B cell (primary cell): ENCODE results near the gene TRAP1. TPM values are rescaled to one million over a fixed set of nuclear protein-coding genes. Genes with fewer than 3 reads are reported as not detected.
A peak's percentile ranks its signal among the peaks of the same experiment; 100 is the strongest.

Experiments
- ATAC-seq: fragments of 200-7000 bp; cut with Tn5 transposase; one replicate; pipeline ENCODE4 v1.10.0; 2021; ENCODE audit warnings: low read depth, mild to moderate bottlenecking, moderate number of reproducible peaks, moderate library complexity
- CTCF ChIA-PET: fragments of 350-600 bp; sonication (Branson Sonifier 250); formaldehyde crosslinking; loops from one replicate; lab custom pipeline; 2021; ENCODE audit warnings: antibody characterized with exemption, inconsistent platforms; lab: Charles Lee
- POLR2A ChIA-PET: fragments of 350-600 bp; sonication (Branson Sonifier 250); formaldehyde crosslinking; loops from one replicate; lab custom pipeline; 2021; ENCODE audit warnings: antibody characterized with exemption; lab: Charles Lee
- DNase-seq: peaks from one replicate; pipeline ENCODE4 v3.0.0; 2013
- H2AFZ ChIP-seq: 2 replicates; pipeline ENCODE4 v1.6.1; 2012; ENCODE audit warnings: mild to moderate bottlenecking, low read depth, low read length; ENCODE audit not compliant: insufficient read depth, poor library complexity, severe bottlenecking
- H3K27ac ChIP-seq, 2 donors: 1 replicate in 1 of 2; 2 replicates in 1 of 2; pipeline ENCODE4 v1.5.1; 2012 to 2013; ENCODE audit warnings: low read length in 2 of 2, mild to moderate bottlenecking in 2 of 2, moderate library complexity in 1 of 2
- H3K27me3 ChIP-seq, 4 experiments: fragments of 200-600 bp in 1 of 4; sonication (generic) in 1 of 4; replicated peaks in 1 of 4; 1 replicate in 2 of 4; 2 replicates in 2 of 4; pipeline versions ENCODE4 v1.6.1 to v1.7.0; 2013 to 2016; ENCODE audit warnings: low read length in 3 of 4, mild to moderate bottlenecking in 2 of 4, mixed read lengths in 1 of 4, moderate library complexity in 1 of 4; ENCODE audit not compliant: insufficient read depth in 4 of 4, control insufficient read depth in 3 of 4; ENCODE audit errors: control extremely low read depth in 1 of 4
- H3K36me3 ChIP-seq, 2 experiments: replicated peaks in 1 of 2; 1 replicate in 1 of 2; 2 replicates in 1 of 2; pipeline versions ENCODE4 v1.6.1 to v1.7.1; 2013; ENCODE audit warnings: low read length in 1 of 2; ENCODE audit not compliant: insufficient read depth in 2 of 2, control insufficient read depth in 1 of 2; ENCODE audit errors: control extremely low read depth in 1 of 2, extremely low read depth in 1 of 2
- H3K4me1 ChIP-seq, 2 donors: fragments of 200-600 bp in 1 of 2; sonication (generic) in 1 of 2; 1 replicate in 1 of 2; 2 replicates in 1 of 2; pipeline versions ENCODE4 v1.5.1 to v1.6.1; 2013 to 2017; ENCODE audit warnings: low read length in 2 of 2; ENCODE audit not compliant: control insufficient read depth in 2 of 2, insufficient read depth in 2 of 2
- H3K4me2 ChIP-seq: replicated peaks from 2 replicates; pipeline ENCODE3; 2012; ENCODE audit warnings: mild to moderate bottlenecking, low read depth, low read length; ENCODE audit not compliant: poor library complexity, severe bottlenecking
- H3K4me3 ChIP-seq, 5 experiments: fragments of 200-600 bp in 1 of 5; sonication (generic) in 1 of 5; 1 replicate in 3 of 5; 2 replicates in 2 of 5; pipeline versions ENCODE4 v1.5.1 to v1.7.0; 2011 to 2016; ENCODE audit warnings: low read length in 4 of 5, mild to moderate bottlenecking in 4 of 5, low read depth in 2 of 5, control low read depth in 1 of 5, moderate library complexity in 1 of 5; ENCODE audit not compliant: insufficient read depth in 1 of 5; ENCODE audit errors: control extremely low read depth in 1 of 5, extremely low read depth in 1 of 5
- H3K79me2 ChIP-seq: fragments of 200-600 bp; sonication (generic); one replicate; pipeline ENCODE4 v1.6.0; 2016; ENCODE audit warnings: low read length; ENCODE audit not compliant: control insufficient read depth, insufficient read depth
- H3K9ac ChIP-seq: fragments of 200-600 bp; sonication (generic); 2 replicates; pipeline ENCODE4 v1.6.1; 2017; ENCODE audit warnings: mild to moderate bottlenecking, low read length, moderate library complexity
- H3K9me3 ChIP-seq, 3 donors: one replicate each; pipeline versions ENCODE4 v1.6.1 to v1.7.1; 2013; ENCODE audit warnings: low read length in 2 of 3; ENCODE audit not compliant: control insufficient read depth in 2 of 3, insufficient read depth in 1 of 3; ENCODE audit errors: control extremely low read depth in 1 of 3
- H4K20me1 ChIP-seq: 2 replicates; pipeline ENCODE4 v1.6.0; 2012; ENCODE audit warnings: mild to moderate bottlenecking, low read length; ENCODE audit not compliant: insufficient read depth, control insufficient read depth, poor library complexity, severe bottlenecking
- H3K27ac Mint-ChIP-seq: one replicate; pipeline ENCODE4 v1.8.0; 2021; ENCODE audit warnings: mixed read lengths
- H3K27me3 Mint-ChIP-seq: one replicate; pipeline ENCODE4 v1.8.0; 2021; ENCODE audit warnings: mixed read lengths
- H3K4me1 Mint-ChIP-seq: one replicate; pipeline ENCODE4 v1.8.0; 2021; ENCODE audit warnings: mixed read lengths
- H3K4me3 Mint-ChIP-seq: one replicate; pipeline ENCODE4 v1.8.0; 2021; ENCODE audit warnings: mixed read lengths
- H3K9me3 Mint-ChIP-seq: one replicate; pipeline ENCODE4 v1.8.0; 2022; ENCODE audit warnings: mixed read lengths; ENCODE audit not compliant: insufficient read depth
- EZH2 ChIP-seq: IDR thresholded peaks from 2 replicates; pipeline ENCODE4 v1.6.1; 2012; ENCODE audit warnings: borderline replicate concordance, low read depth, mild to moderate bottlenecking, moderate library complexity, low read length; ENCODE audit not compliant: insufficient read depth, poor library complexity, severe bottlenecking
- WGBS: methylation state at CpG from one replicate; pipeline ENCODE4 v1.1.5; 2013; ENCODE audit warnings: missing lambda C conversion rate; ENCODE audit not compliant: insufficient coverage; 5-methylcytosine and 5-hydroxymethylcytosine counted together
- intact Hi-C: fragments of 100-400 bp; cut with micrococcal nuclease; formaldehyde crosslinking; loops from one replicate; pipeline ENCODE4 v1.10.0; 2022
- polyA plus RNA-seq: library from polyadenylated mRNA; depleted of rRNA; stranded (reverse); fragments of >200 nt; gene quantifications from 2 replicates; pipeline ENCODE4 v1.2.3, GENCODE V29; 2012
- total RNA-seq, 2 donors: library from RNA; stranded (reverse); fragments of 120-200 nt in 1 of 2; gene quantifications; 1 replicate in 1 of 2; 2 replicates in 1 of 2; pipeline versions ENCODE4 v1.2.3 to v1.2.4, GENCODE V29; 2013 to 2022
- TF ChIP-seq, protein P1 (sequence below): fragments of 200-600 bp; IDR thresholded peaks from one replicate; pipeline ENCODE4 v1.8.0; 2022; ENCODE audit warnings: antibody characterized with exemption, mild to moderate bottlenecking

TRAP1 gene
- total and polyA plus RNA-seq, 2 donors (not counting 1 experiment from before 2014, with no cell fraction given), result 51.1 to 88.4 TPM

DNA sequence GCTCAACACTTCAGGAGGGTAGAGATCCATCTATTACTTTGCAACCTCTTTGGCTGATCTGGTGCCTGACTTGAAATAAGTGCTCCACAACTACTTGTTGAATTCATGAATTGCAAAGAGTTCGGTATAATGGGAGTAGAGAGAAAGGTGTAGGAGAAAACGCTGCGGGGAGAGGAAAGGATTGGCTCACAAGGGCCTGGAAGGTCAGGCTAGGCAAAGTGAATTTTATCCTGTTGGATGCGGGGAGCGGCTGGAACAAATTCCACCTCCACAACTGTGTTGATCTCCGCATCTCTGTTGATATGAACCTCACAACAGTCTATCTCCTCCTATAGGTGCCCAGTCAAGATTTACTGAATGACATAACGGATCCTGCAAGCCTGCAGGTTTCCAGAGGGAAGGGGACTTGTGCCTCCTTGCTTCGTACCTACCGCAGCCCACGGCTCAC lies 106.6 kb downstream of the TRAP1 start:
- POLR2A ChIA-PET, result no interaction called here
- H3K4me1 Mint-ChIP-seq, result peaks cover 65% of the 10 kb centered on the region
- Histone ChIP-seq H3K27ac (peak overlapping the region in 1 of 2 donors; percentile 88), H3K9ac (peak overlapping the region; percentile 92), H3K4me2 (peak overlapping the region; percentile 88), H3K9me3 (no peaks in the 10 kb centered on the region), H3K4me1 (peaks cover 30 to 38% of the 10 kb centered on the region in 2 donors), H3K79me2 (peaks cover 64% of the 10 kb centered on the region), H3K27me3 (no peaks in the 10 kb centered on the region), H3K36me3 (peaks cover 0 to 3% of the 10 kb centered on the region in 2 experiments), H4K20me1 (peaks cover 20% of the 10 kb centered on the region), H3K4me3 (peak overlapping the region; percentile 50 to 89 (median 84)), H2AFZ (peak overlapping the region; percentile 99)
- ATAC-seq (no peak), DNase-seq (no peak)
- TF ChIP-seq, protein P1, sequence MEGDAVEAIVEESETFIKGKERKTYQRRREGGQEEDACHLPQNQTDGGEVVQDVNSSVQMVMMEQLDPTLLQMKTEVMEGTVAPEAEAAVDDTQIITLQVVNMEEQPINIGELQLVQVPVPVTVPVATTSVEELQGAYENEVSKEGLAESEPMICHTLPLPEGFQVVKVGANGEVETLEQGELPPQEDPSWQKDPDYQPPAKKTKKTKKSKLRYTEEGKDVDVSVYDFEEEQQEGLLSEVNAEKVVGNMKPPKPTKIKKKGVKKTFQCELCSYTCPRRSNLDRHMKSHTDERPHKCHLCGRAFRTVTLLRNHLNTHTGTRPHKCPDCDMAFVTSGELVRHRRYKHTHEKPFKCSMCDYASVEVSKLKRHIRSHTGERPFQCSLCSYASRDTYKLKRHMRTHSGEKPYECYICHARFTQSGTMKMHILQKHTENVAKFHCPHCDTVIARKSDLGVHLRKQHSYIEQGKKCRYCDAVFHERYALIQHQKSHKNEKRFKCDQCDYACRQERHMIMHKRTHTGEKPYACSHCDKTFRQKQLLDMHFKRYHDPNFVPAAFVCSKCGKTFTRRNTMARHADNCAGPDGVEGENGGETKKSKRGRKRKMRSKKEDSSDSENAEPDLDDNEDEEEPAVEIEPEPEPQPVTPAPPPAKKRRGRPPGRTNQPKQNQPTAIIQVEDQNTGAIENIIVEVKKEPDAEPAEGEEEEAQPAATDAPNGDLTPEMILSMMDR, result no peak
- TF ChIP-seq EZH2, result no peak
- peak overlapping the region; percentile 99 for H3K4me3 Mint-ChIP-seq
- CTCF ChIA-PET, result no interaction called here
- WGBS, result 5% methylated on average over 9 of the region's 10 CpGs
- H3K27me3 Mint-ChIP-seq, result no peaks in the 10 kb centered on the region
- intact Hi-C loops, result loop anchor here (1.0 to 5.0 kb wide), 4 partner anchors 16 to 153 kb away; partner anchors contain the start of gene NLRC3
- no peaks in the 10 kb centered on the region for H3K9me3 Mint-ChIP-seq
- peak overlapping the region; percentile 85 for H3K27ac Mint-ChIP-seq

DNA sequence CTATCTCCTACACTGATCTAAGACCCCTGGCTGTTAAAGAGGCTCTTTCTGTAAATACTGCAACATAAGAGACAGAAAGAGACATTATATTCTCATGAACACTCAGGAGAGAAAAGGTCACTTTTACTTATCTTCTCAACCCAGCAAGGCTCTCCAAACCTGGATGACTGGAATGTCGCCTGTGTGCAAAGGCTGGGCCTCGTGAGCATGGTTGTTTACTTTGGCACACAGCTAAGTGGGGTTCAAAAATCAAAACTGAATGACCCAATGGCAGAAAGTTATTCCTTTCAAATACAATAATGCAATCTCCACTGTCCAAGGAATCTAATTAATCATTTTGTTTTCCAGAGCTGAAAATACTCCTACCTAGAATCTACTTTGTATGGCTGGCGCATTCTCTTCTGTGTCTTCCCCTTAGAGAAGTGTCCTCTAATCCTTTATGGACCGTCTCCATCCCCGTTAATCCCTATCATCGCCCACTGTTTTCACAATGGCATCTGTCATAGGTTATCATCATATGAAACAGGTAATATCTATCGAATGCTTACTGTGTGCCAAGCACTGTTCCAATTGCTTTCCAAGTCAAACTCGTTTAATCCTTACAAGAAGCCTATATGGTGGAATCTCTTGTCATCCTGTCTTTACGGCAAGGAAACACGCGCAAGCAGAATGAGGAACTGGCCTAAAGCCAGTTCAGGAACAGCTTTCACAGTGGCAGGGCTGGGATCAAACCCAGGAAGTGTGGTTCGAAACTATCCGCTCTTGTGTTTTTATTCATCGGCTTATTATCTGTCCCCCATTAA lies 107.2 kb downstream of the TRAP1 start:
- H2AFZ ChIP-seq, result peak overlapping the region; percentile 99
- Mint-ChIP-seq H3K27ac (peak overlapping the region; percentile 85), H3K4me3 (peak overlapping the region; percentile 99), H3K27me3 (no peaks in the 10 kb centered on the region), H3K9me3 (no peaks in the 10 kb centered on the region), H3K4me1 (peaks cover 59% of the 10 kb centered on the region)
- intact Hi-C loops, result loop anchor here (2.0 to 5.0 kb wide), 2 partner anchors 17 to 153 kb away; no protein-coding TSS in a partner anchor
- peaks cover 13% of the 10 kb centered on the region for H4K20me1 ChIP-seq
- ChIA-PET POLR2A (no interaction called here), CTCF (no interaction called here)
- no peak overlapping the region for H3K27ac ChIP-seq
- H3K4me1 ChIP-seq, result peaks cover 30 to 38% of the 10 kb centered on the region in 2 donors
- H3K9me3 ChIP-seq, result no peaks in the 10 kb centered on the region
- DNase-seq, result peak; percentile 41
- H3K27me3 ChIP-seq, result no peaks in the 10 kb centered on the region
- H3K4me2 ChIP-seq, result peak overlapping the region; percentile 88
- peaks cover 57% of the 10 kb centered on the region for H3K79me2 ChIP-seq
- ATAC-seq, result no peak
- peak overlapping the region in 4 of 5 experiments; percentile 50 to 89 (median 82) for H3K4me3 ChIP-seq
- peaks cover 0 to under 1% of the 10 kb centered on the region in 2 experiments for H3K36me3 ChIP-seq
- no peak for TF ChIP-seq EZH2
- TF ChIP-seq, protein P1, result no peak
- WGBS, result 64% methylated on average over 11 of the region's 14 CpGs
- H3K9ac ChIP-seq, result peak overlapping the region; percentile 92
